B cell (primary cell): ENCODE results near the gene RASAL3.

Experiments used
- EZH2 ChIP-seq: IDR thresholded peaks from 2 replicates; pipeline ENCODE4 v1.6.1; 2012; ENCODE audit warnings: borderline replicate concordance, low read depth, mild to moderate bottlenecking, moderate library complexity, low read length; ENCODE audit not compliant: insufficient read depth, poor library complexity, severe bottlenecking
- TF ChIP-seq, protein P1 (sequence below): fragments of 200-600 bp; IDR thresholded peaks from one replicate; pipeline ENCODE4 v1.8.0; 2022; ENCODE audit warnings: antibody characterized with exemption, mild to moderate bottlenecking

DNA sequence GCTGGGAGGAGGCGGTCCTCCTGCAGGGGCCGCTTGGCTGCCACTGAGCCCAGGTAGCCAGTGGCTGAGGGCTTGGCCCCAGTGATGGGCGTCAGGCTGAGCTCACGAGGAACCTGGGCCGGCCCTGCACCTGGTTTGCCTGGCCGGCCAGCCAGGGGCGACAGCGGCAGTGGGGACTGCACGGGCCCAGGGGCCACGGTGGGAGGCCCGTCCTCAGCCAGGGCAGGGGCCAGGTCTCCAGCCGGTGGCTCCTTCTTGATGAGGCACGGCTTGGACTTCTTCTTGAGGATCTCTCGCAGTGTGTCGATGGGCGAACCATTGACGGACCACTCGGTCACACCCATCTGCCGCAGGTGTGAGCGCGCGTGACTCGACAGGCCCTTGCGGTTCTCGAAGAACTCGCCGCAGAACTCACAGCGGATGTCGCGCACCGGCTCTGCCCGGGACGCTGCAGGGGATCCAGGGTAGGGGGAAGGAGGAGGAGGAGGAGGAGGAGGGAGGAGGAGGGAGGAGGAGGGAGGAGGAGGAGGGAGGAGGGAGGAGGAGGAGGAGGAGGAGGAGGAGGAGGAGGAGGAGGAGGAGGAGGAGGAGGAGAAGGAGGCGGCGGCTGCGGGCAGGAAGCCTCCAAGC, 38.9 kb downstream of the RASAL3 start:
- TF ChIP-seq, protein P1, sequence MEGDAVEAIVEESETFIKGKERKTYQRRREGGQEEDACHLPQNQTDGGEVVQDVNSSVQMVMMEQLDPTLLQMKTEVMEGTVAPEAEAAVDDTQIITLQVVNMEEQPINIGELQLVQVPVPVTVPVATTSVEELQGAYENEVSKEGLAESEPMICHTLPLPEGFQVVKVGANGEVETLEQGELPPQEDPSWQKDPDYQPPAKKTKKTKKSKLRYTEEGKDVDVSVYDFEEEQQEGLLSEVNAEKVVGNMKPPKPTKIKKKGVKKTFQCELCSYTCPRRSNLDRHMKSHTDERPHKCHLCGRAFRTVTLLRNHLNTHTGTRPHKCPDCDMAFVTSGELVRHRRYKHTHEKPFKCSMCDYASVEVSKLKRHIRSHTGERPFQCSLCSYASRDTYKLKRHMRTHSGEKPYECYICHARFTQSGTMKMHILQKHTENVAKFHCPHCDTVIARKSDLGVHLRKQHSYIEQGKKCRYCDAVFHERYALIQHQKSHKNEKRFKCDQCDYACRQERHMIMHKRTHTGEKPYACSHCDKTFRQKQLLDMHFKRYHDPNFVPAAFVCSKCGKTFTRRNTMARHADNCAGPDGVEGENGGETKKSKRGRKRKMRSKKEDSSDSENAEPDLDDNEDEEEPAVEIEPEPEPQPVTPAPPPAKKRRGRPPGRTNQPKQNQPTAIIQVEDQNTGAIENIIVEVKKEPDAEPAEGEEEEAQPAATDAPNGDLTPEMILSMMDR: no peak
- TF ChIP-seq EZH2: no peak
